NT2/D1 (cell line): ENCODE measurements around the gene MAN2A2.

ENCODE experiments used
- SUZ12 ChIP-seq: IDR thresholded peaks from 2 replicates; pipeline ENCODE4 v1.6.1; 2011; ENCODE audit not compliant: insufficient read length, insufficient read depth; ENCODE audit errors: extremely low read depth
- YY1 ChIP-seq: IDR thresholded peaks from 2 replicates; pipeline ENCODE4 v1.6.1; 2011; ENCODE audit not compliant: insufficient read length, insufficient read depth
- ZNF274 ChIP-seq: IDR thresholded peaks from 2 replicates; pipeline ENCODE4 v1.6.1; 2011; ENCODE audit warnings: mild to moderate bottlenecking, low read depth, low read length

GRCh38 chr15:90959028-90959595, 56.0 kb downstream of the MAN2A2 start:
- TF ChIP-seq SUZ12 = no peak
- TF ChIP-seq YY1 = no peak
- TF ChIP-seq ZNF274 = no peak
